NB4 (cell line): Measurements from ENCODE around the gene RASAL2.

Experiments used
- MAX ChIP-seq: IDR thresholded peaks from 2 replicates; pipeline ENCODE4 v1.6.1; 2011; ENCODE audit warnings: low read depth, low read length
- POLR2A ChIP-seq: IDR thresholded peaks from 2 replicates; pipeline ENCODE4 v1.6.1; 2011; ENCODE audit warnings: mild to moderate bottlenecking; ENCODE audit not compliant: insufficient read length; ENCODE audit errors: extremely low read depth
- TF ChIP-seq, protein P1 (sequence below): IDR thresholded peaks from one replicate; pipeline ENCODE4 v1.5.1; 2012; ENCODE audit warnings: low read depth, low read length

GRCh38 chr1:178434360-178434759, 340.5 kb downstream of the RASAL2 start:
- TF ChIP-seq, protein P1, sequence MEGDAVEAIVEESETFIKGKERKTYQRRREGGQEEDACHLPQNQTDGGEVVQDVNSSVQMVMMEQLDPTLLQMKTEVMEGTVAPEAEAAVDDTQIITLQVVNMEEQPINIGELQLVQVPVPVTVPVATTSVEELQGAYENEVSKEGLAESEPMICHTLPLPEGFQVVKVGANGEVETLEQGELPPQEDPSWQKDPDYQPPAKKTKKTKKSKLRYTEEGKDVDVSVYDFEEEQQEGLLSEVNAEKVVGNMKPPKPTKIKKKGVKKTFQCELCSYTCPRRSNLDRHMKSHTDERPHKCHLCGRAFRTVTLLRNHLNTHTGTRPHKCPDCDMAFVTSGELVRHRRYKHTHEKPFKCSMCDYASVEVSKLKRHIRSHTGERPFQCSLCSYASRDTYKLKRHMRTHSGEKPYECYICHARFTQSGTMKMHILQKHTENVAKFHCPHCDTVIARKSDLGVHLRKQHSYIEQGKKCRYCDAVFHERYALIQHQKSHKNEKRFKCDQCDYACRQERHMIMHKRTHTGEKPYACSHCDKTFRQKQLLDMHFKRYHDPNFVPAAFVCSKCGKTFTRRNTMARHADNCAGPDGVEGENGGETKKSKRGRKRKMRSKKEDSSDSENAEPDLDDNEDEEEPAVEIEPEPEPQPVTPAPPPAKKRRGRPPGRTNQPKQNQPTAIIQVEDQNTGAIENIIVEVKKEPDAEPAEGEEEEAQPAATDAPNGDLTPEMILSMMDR, result no peak
- TF ChIP-seq POLR2A, result no peak
- no peak for TF ChIP-seq MAX
